IPS DF 4.7 (cell line): Measurements from ENCODE around the gene HOOK1.
"Not testable (repeated sequence)": the region's sequence is repeated elsewhere in the genome, so short reads cannot be mapped to it uniquely, and the experiment has no call there.

Experiments used
- DNase-seq: peaks from one replicate; pipeline ENCODE4 v3.0.0-alpha.2; 2013; ENCODE audit warnings: low spot score; ENCODE audit errors: extremely low read depth

HOOK1 gene

DNA sequence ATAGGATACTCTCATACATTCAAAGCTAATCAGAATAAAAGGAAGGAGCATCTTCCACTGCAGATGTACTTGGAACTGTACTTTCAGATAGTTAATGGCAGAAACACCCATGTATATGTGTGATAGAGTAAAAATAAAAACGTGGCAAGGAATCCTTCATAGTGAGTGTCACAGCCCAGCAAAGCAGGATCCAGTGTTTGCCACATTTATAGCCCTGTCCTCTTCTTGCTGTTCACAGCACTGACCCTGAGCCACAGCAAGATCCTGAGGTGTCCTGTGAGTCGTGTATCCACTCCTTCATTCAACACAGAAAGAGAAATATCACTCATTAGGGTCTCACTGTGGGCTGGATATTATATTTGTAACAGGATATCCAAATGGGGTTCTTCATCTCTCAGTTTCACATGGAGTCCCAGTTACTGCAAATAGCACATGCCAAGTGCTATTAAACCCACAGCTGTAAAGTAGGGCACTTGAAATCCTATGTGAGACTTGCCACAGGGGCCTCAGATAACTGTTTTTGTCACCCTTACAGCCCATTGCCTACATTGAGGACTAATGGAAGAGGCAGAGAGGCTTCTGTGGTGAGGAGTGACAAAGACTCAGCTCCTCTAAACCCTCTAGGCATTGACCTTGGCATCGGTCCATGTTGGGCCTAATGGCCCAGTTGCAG is 70.5 kb downstream of the HOOK1 start:
- DNase-seq, result no peak

DNA sequence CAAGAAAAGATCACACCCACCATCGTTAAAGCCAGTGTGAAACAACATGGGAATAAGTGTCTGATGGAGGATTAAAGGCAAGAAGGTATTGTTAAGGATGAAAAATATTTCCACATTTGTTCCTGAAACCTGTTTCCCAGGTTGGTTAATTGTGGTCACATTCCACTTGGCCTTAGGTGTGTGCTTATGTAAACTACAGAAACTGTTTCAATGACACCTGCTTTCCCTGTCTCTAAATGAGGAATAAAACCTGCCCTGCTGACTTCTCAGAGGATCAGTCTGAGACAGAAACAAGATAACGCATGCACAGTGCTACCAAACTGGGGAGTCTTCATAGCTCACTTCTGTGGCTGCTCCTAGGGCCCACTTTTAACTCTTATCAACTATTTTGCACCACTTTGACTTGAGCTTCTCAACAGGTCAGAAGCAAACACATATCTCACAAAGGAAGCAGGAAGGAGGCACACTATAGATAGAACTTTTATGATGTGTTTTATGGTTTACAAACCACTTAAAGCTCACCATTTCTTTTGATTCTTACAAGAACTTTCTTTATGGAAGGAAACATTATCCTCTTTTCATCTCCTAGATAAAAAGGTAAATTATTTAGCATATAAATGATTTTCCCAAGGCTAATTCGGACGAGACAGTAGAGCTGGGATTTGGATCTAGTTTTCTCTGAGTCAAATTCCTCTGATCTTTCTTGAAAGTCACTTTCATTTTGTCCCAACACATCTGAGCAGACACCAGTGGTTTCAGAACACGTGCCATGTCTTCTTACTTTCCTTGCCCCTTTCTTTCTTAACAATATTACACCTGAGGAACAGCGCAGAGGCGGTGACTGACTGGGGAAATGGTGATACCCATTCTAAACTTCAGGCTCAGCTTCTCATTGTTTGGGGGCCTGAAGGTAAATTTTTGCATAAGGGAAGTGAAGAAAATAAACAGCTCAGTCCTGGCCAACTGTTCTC is 78.4 kb downstream of the HOOK1 start:
- DNase-seq, result no peak

DNA sequence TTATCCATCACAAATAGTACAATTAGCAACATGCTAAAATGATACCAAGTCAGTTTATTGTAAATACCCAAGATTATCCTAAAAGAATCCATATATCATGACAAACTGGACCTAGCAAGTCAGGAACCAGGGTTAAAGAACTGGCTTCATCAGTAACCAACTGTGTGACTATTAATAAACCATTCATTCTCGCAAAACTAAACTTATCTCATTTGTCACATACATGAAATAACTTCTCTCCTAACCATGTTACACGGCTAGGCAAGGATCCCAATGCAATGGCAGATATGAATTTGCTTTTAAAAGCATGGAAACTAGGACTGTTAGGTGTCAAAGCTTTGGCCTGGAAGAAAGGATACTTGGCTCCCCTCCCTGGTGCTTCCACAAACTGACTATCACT is 82.4 kb downstream of the HOOK1 start:
- DNase-seq, result no peak

DNA sequence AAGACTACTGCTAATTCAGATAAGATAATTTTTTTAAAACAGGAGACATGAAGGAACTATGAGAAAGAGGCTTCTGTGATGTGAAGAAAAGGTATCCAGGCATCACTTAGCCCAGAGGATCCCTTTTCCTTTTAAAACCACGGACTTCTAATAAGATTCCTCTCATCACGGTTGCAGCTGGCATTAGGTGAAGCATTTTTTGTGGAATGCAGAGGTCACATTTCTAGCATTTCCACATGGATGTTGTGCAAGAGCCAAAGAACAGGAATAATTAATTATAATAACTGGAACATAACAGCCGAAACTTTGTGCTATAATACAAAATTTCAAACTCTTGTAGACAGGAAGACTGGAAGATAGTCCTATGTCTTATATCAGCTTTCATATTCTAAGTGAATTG is 84.2 kb downstream of the HOOK1 start:
- DNase-seq, result no peak

DNA sequence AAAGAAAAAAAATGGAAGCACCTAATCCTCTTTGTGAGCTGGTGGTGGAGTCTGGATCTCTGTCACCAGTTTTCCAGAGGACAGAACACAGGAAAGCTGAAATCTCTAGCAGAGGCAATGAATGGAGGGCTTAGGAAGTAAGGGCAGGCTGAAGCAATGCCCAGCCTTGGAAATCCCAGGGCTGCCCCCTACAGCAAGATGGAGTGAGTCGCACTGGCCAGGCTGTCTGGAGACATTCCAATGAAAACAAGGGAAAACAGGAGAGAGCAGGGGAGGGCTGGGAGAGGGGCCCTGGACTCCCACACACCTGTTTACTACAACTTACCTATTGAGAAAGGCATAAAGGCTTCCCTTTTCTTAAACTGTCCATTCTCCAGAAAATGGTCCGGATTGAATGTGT is 85.9 kb downstream of the HOOK1 start:
- no peak for DNase-seq

DNA sequence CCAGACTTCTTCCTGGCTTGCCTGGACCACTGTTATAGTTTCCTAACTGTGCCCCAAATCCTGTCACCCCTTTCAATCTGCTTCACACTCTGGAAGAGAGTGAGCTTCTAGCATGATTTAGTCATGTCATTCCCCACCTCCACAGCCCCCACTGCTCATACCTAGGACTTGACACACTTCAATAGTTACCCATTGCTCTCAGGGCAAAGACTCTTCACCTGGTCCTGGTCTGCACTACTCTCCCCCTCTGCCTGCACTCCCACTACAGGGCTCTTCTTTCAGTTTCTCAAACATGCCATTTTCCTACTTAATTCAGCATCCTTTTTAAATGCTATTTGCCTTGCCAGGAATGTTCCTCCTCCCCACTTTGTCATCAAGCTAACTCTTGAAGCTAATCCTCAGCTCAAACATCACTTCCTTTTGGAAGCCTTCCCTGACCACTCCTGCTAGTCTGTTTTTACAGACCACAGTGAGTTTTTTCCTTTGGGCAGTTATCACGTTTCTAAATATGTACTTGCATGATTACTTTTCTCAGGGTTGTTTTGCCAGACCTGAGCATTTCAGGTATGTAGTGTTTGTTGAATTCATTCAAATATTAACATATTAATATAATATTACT is 87.1 kb downstream of the HOOK1 start:
- no peak for DNase-seq

DNA sequence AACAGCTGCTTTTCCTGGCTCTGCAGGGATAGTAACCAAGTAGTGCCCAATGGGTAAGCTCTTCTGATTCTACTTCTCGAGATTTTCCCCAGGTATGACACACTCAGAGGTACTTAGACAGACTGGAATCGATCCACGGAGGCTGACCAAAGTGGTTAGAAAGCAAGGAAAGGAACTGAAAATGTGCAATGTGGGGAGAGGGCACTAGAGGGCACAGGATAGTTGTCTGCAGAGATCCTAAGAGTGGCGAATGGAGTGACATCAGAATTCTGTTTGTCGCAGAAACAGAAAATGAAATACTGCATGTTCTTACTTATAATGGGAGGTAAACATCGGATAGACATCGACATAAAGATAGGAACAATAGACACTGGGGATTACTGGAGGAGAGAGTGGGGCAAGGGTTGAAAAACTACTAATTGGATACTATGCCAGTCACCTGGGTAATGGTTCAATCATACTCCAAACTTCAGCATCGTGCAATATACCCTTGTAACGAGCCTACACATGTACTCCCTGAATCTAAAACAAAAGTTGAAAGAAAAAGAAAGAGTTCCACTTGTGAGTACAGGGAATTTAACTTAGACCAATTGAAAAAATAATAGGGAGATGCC is 88.5 kb downstream of the HOOK1 start:
- DNase-seq, result no peak

DNA sequence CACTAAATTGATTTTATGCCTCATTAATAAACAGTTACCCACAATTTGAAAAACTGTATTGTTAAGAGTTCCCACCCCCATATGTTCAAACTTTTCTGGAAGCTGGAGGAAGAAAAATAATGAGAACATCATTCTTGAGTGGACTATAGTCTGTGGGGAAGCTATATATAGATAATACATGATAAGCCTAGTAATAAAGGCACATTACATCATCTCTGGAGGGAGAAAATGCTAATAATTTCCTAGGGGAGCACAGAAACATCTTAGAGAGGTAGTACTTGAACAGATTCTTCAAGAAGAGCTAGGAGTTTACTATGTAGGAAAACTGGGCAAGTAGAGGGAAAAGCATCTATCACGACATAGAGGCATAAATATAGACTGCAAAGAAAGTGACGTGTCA is 92.2 kb downstream of the HOOK1 start:
- no peak for DNase-seq

DNA sequence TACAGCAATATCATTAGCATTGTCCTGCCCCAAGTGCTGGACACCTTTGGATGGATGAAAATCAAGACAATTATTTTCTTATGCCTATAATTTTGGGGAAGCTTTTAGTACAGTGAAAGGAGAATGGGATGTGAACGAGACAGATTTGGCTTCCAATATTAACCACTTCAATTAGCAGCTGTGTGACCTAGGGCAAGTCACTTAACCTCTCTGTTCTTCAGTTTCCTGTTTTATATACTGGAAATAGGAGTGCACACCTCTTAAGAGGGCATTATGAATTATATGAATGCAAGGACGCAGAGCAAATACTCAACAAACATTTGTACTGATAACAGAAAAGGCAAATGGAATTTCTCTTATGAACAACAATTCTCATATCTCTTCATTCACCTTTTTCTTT is 93.3 kb downstream of the HOOK1 start:
- DNase-seq, result no peak

DNA sequence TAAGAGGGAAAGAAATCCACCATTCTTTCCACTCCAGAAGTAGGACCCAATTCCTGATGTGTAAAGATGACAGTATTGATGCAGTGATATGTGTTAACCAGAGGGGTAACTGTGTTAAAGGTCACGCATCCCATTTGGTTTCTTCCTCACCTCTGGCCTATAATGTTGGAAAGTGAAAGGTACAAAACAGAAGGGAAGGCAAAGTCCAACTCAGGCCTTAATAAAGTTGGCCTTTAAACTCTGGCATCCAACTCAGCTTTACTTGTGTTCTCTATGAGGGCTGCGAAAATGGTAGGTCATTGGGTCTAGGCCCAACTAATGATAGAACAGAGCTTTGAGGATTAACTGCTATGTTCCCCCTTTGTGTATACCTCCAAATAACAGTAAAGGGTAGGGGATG is 93.9 kb downstream of the HOOK1 start:
- no peak for DNase-seq

DNA sequence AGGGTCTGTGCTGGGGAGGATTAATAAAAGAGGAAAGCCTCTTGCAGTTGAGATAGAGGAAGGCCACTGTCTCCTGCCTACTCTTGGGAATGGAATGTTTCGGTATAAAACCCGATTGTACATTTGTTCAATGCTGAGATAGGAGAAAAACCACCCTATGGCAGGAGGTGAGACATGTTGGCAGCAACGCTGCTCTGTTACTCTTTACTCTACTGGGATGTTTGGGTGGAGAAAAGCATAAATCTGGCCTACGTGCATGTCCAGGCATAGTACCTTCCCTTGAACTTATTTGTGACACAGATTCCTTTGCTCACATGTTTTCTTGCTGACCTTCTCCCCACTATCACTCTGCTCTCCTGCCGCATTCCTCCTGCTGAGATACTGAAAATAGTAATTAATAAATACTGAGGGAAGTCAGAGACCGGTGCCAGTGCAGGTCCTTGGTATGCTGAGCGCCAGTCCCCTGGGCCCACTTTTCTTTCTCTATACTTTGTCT is 100.1 kb downstream of the HOOK1 start:
- DNase-seq, result not testable (repeated sequence)

DNA sequence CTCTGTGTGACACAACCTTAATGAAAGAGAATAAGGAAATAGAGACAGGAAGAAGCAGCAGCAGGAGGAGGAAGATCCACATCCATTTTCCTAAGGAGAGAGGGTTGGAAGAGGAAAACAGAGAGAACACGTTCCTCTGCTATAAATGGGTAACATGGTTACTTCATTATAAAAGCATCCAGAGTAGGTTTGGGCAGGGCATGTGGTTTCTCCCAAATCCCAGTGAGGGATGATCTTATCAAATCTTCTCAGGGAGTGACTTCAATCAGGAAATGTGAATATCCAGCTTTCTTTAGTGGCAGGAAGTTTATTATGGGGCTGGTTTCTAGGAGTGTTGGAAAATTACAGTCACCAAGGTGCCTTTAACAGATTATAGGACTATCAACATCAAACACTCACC is 100.8 kb downstream of the HOOK1 start:
- DNase-seq, result no peak

DNA sequence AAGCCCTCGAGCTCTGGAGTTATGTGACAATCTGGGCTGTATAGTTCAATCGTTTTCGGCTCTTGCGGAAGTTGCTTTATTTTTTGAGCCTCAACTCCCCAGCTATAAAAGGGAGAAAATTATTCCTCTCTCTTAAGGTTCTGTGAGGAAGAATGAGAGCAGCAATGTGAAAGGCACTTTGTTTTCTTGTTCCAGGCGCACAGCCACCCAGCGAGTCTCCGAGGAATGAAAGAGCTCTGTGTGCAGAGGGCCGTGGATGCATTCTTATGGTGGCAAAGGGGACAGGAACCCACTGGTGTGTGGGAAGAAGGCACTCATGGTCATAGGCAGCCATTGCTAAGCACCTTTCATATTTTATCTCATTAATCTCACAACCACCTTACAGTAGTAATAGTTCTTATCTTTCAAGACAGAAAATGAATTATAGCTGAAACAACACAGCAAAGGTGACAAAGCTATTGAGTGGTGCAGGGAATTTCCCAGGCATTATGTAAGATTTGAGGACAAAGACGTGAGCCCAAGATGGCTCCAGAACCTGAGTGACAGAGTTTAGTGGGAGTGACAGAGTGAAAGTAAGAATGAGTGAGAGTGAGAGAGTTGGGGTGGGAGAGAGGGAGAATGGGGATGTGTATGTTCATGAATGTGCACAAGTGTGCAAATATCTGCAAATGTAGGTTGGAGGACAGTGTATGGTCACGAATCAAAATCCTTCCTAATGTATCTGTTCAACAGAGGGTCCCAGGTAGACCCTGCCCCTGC is 102.5 kb downstream of the HOOK1 start:
- no peak for DNase-seq

DNA sequence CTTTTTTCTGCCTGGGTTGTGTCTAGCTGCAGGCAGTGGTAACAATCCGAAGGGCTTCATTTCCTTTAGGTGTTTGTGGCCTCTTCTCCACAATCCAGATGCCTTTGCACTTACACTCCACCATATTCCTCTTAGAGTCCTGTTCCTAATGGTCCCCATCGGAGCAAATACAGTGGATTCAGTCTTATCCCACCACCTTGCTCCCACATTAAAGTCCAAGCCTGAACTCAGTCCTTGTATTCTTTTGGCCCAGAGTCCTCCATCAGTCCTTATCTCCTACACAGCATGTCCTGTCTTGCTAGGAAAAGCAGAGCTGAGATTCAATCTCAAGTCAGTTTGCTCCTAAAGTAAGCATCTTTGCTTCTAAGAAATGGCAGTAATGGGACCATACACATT is 103.0 kb downstream of the HOOK1 start:
- DNase-seq, result no peak

DNA sequence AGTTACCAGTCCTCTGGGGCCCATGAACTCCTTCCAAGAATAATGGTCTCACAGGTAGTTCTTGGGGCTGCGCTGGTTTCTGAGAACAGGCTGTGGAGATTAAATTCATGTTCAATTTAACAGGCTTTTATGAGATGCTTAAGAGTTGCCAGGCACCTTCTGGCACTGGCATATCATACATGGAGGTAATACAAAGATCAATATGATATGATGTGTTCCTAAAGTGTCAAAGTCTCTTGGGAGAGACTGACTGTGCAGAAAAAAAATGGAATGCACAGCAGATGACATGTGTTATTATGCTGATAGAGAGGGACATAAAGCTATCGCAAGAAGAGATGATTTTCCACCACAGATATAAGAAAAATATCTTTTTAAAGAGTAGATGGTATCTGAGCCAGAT is 105.0 kb downstream of the HOOK1 start:
- no peak for DNase-seq

DNA sequence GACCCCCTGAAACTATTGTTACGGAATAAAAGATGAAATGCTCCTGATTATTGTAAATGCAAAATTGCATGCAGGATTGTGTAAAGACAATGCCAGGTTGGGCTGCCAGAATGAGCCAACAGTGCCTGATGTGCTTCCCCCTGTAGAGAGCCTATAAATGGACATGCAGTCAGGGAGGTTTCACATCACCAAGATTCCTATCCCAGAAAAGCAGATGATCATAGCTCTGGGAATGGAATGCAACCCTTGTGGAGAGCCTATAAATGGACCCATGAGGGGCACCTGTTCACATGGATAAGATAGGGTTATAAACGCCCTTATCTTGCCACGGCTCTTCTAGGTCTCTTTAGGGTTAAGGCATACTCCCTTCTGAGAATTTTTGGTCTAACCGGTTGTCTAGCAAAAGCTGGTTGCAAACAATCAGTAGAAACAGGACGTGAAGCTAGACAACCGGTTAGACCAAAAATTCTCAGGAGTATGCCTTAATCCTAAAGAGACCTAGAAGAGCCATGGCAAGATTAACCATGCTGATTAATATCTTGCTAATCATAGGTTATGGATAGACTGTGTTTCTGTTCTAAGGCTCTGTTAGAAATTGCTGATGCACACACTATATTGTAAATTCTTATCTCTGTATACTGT is 106.6 kb downstream of the HOOK1 start:
- not testable (repeated sequence) for DNase-seq

DNA sequence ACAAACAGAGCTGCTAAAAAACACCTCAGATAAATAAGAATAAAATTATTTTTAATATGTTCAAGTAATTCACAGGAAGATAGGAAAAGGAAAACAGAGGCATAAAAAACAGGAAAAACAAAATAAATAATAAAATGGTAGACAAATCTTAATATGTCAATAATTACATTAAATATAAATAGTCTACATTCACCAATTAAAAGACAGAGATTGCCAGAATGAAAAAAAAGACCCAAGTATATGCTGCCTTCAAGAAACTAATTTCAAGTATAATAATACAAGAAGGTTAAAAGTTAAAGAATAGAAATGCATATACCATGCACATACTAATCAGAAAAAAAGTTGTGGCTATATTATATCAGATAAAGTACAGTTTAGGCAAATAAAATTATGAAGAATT is 109.9 kb downstream of the HOOK1 start:
- no peak for DNase-seq
